GM18508 (cell line): Measurements from ENCODE around the gene CELF5.
"Not testable (repeated sequence)": the region's sequence is repeated elsewhere in the genome, so short reads cannot be mapped to it uniquely, and the experiment has no call there.

Experiments used
- ATAC-seq: cut with Tn5 transposase; IDR thresholded peaks from one replicate; pipeline ENCODE4 v1.9.1; 2021; ENCODE audit warnings: moderate number of reproducible peaks; ENCODE audit not compliant: insufficient read depth, unreplicated experiment

The CELF5 gene

GRCh38 chr19:3335431-3336350 lies 111.2 kb downstream of the CELF5 start:
- no peak for ATAC-seq

GRCh38 chr19:3336351-3336679 lies 111.9 kb downstream of the CELF5 start:
- no peak for ATAC-seq

- ATAC-seq, result no peak
These were observed 112.4 kb downstream of the CELF5 start for GRCh38 chr19:3336680-3337523.

- ATAC-seq, result no peak
These were observed 114.2 kb downstream of the CELF5 start for GRCh38 chr19:3338541-3339181.

GRCh38 chr19:3340340-3340739 lies 115.9 kb downstream of the CELF5 start:
- ATAC-seq, result no peak

GRCh38 chr19:3342246-3342645 lies 117.8 kb downstream of the CELF5 start:
- no peak for ATAC-seq

- not testable (repeated sequence) for ATAC-seq
These were observed 118.5 kb downstream of the CELF5 start for GRCh38 chr19:3342962-3343361.

GRCh38 chr19:3343619-3344502 lies 119.4 kb downstream of the CELF5 start:
- no peak for ATAC-seq

- no peak for ATAC-seq
These were observed 120.4 kb downstream of the CELF5 start for GRCh38 chr19:3344608-3345598.

- no peak for ATAC-seq
These were observed 121.5 kb downstream of the CELF5 start for GRCh38 chr19:3345850-3346460.
